ENCODE results near the gene MUC4.
"Not testable (repeated sequence)": the region's sequence is repeated elsewhere in the genome, so short reads cannot be mapped to it uniquely, and the experiment has no call there.

DNA sequence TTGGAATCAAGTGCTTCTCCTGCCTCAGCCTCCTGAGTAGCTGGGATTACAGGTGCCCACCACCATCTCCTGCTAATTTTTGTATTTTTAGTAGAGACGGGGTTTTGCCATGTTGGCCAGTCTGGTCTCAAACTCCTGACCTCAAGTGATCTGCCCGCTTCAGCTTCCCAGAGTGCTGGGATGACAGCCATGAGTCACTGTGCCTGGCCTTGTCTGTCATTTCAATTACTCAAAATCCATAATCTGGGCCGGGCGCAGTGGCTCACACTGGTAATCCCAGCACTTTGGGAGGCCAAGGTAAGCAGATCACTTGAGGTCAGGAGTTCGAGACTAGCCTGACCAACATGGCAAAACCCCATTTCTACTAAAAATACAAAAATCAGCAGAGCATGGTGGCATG lies 6.1 kb downstream of the MUC4 start:
- not testable (repeated sequence) for TF ChIP-seq CTCF (IDR thresholded peaks at IDR 0.05); POLR2AphosphoS5 (IDR thresholded peaks at IDR 0.05; ENCODE audit: low read depth, low read length); SIN3A (IDR thresholded peaks at IDR 0.05; ENCODE audit: borderline replicate concordance, insufficient read depth, low read depth, low read length); TCF7L2 (IDR thresholded peaks at IDR 0.05; ENCODE audit: low read depth, low read length)
- TF ChIP-seq, protein P1, sequence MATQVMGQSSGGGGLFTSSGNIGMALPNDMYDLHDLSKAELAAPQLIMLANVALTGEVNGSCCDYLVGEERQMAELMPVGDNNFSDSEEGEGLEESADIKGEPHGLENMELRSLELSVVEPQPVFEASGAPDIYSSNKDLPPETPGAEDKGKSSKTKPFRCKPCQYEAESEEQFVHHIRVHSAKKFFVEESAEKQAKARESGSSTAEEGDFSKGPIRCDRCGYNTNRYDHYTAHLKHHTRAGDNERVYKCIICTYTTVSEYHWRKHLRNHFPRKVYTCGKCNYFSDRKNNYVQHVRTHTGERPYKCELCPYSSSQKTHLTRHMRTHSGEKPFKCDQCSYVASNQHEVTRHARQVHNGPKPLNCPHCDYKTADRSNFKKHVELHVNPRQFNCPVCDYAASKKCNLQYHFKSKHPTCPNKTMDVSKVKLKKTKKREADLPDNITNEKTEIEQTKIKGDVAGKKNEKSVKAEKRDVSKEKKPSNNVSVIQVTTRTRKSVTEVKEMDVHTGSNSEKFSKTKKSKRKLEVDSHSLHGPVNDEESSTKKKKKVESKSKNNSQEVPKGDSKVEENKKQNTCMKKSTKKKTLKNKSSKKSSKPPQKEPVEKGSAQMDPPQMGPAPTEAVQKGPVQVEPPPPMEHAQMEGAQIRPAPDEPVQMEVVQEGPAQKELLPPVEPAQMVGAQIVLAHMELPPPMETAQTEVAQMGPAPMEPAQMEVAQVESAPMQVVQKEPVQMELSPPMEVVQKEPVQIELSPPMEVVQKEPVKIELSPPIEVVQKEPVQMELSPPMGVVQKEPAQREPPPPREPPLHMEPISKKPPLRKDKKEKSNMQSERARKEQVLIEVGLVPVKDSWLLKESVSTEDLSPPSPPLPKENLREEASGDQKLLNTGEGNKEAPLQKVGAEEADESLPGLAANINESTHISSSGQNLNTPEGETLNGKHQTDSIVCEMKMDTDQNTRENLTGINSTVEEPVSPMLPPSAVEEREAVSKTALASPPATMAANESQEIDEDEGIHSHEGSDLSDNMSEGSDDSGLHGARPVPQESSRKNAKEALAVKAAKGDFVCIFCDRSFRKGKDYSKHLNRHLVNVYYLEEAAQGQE (IDR thresholded peaks at IDR 0.05; ENCODE audit: insufficient read depth in 1 of 2, low read depth in 2 of 2, low read length in 1 of 2), result not testable (repeated sequence)
